NCI-H446 treated with DMSO at 0.1 percent for 48 hours (cell line): Measurements from ENCODE around the gene GJA4.

Experiments
- DNase-seq: peaks from one replicate; lab custom pipeline; 2025; lab: John Stamatoyannopoulos, UW

Gene GJA4

GRCh38 chr1:34792868-34793727 lies at the start of gene GJA4:
TSS of gene GJA4 (plus strand) at chr1:34792999. CDS start at chr1:34794214, 1,215 bp downstream.
- no peak for DNase-seq

- no peak for DNase-seq
Observed at GRCh38 chr1:34743775-34744174, 49.0 kb upstream of the GJA4 start.

- no peak for DNase-seq
Observed at GRCh38 chr1:34744851-34745250, 47.9 kb upstream of the GJA4 start.

GRCh38 chr1:34745666-34746065 lies 47.1 kb upstream of the GJA4 start:
- no peak for DNase-seq

- DNase-seq: no peak
Observed at GRCh38 chr1:34746101-34746500, 46.7 kb upstream of the GJA4 start.

GRCh38 chr1:34746785-34747637 lies 45.8 kb upstream of the GJA4 start:
- no peak for DNase-seq

GRCh38 chr1:34747638-34747941 lies 45.2 kb upstream of the GJA4 start:
- no peak for DNase-seq

GRCh38 chr1:34749992-34750391 lies 42.8 kb upstream of the GJA4 start:
- DNase-seq: no peak

GRCh38 chr1:34750610-34751009 lies 42.2 kb upstream of the GJA4 start:
- DNase-seq: no peak

GRCh38 chr1:34753163-34753562 lies 39.6 kb upstream of the GJA4 start:
- no peak for DNase-seq

- no peak for DNase-seq
Observed at GRCh38 chr1:34754964-34755637, 37.7 kb upstream of the GJA4 start, which contains the start of gene GJB5. TSS of gene GJB5 (plus strand) at chr1:34755047. CDS start at chr1:34757331, 2,284 bp downstream.

- DNase-seq: no peak
Observed at GRCh38 chr1:34755961-34756360, 36.8 kb upstream of the GJA4 start.

GRCh38 chr1:34757386-34757785 lies 35.4 kb upstream of the GJA4 start:
- no peak for DNase-seq

GRCh38 chr1:34758751-34759150 lies 34.0 kb upstream of the GJA4 start:
- DNase-seq: no peak

- DNase-seq: no peak
Observed at GRCh38 chr1:34759503-34760357, 33.1 kb upstream of the GJA4 start, which contains the start of gene GJB4. TSS of gene GJB4 (plus strand) at chr1:34759740. CDS start at chr1:34761255, 1,515 bp downstream.

GRCh38 chr1:34761176-34761761 lies 31.5 kb upstream of the GJA4 start:
- no peak for DNase-seq

GRCh38 chr1:34761776-34762307 lies 31.0 kb upstream of the GJA4 start:
- DNase-seq: no peak

GRCh38 chr1:34762474-34763141 lies 30.2 kb upstream of the GJA4 start:
- DNase-seq: no peak

GRCh38 chr1:34763142-34763781 lies 29.5 kb upstream of the GJA4 start:
- no peak for DNase-seq

GRCh38 chr1:34768856-34769255 lies 23.9 kb upstream of the GJA4 start:
- no peak for DNase-seq
